SKM-1 (cell line): ENCODE data around the gene SLC39A10.
"Not testable (repeated sequence)": the region's sequence is repeated elsewhere in the genome, so short reads cannot be mapped to it uniquely, and the experiment has no call there.

Source experiments
- DNase-seq: peaks from one replicate; lab custom pipeline; 2025; ENCODE audit not compliant: unreplicated experiment; lab: John Stamatoyannopoulos, UW

Gene SLC39A10

GRCh38 chr2:195645413-195645812, 11.6 kb upstream of the SLC39A10 start:
- DNase-seq, result no peak

- no peak for DNase-seq
Measured at GRCh38 chr2:195646424-195646823, 10.6 kb upstream of the SLC39A10 start.

- DNase-seq, result peak; percentile 40
Measured at GRCh38 chr2:195647302-195647701, 9.7 kb upstream of the SLC39A10 start.

GRCh38 chr2:195648370-195648769, 8.7 kb upstream of the SLC39A10 start:
- DNase-seq, result not testable (repeated sequence)

- peak; percentile 48 for DNase-seq
Measured at GRCh38 chr2:195648787-195649186, 8.2 kb upstream of the SLC39A10 start.

- DNase-seq, result peak; percentile 60
Measured at GRCh38 chr2:195649629-195650190, 7.3 kb upstream of the SLC39A10 start.

GRCh38 chr2:195651046-195651445, 6.0 kb upstream of the SLC39A10 start:
- DNase-seq, result no peak

- DNase-seq, result no peak
Measured at GRCh38 chr2:195652911-195653310, 4.1 kb upstream of the SLC39A10 start.

GRCh38 chr2:195656161-195656858, 716 bp upstream of the SLC39A10 start:
- DNase-seq, result peak; percentile 48

GRCh38 chr2:195657634-195658540, 861 bp downstream of the SLC39A10 start:
- DNase-seq, result peak; percentile 28

- no peak for DNase-seq
Measured at GRCh38 chr2:195658541-195658890, 1.5 kb downstream of the SLC39A10 start.

- peak; percentile 44 for DNase-seq
Measured at GRCh38 chr2:195659114-195659513, 2.1 kb downstream of the SLC39A10 start.

- DNase-seq, result no peak
Measured at GRCh38 chr2:195659982-195660890, 3.2 kb downstream of the SLC39A10 start.

- no peak for DNase-seq
Measured at GRCh38 chr2:195662138-195662537, 5.1 kb downstream of the SLC39A10 start.

- no peak for DNase-seq
Measured at GRCh38 chr2:195663007-195663406, 6.0 kb downstream of the SLC39A10 start.

- DNase-seq, result no peak
Measured at GRCh38 chr2:195664528-195664927, 7.5 kb downstream of the SLC39A10 start.

- DNase-seq, result not testable (repeated sequence)
Measured at GRCh38 chr2:195665153-195665552, 8.1 kb downstream of the SLC39A10 start.

- no peak for DNase-seq
Measured at GRCh38 chr2:195666113-195666712, 9.2 kb downstream of the SLC39A10 start.

- no peak for DNase-seq
Measured at GRCh38 chr2:195667974-195668373, 10.9 kb downstream of the SLC39A10 start.

- DNase-seq, result no peak
Measured at GRCh38 chr2:195670191-195670590, 13.2 kb downstream of the SLC39A10 start.
